Pancreas (tissue), 10 donors: ENCODE data around the gene AAK1. TPM values are rescaled to one million over a fixed set of nuclear protein-coding genes. Genes with fewer than 3 reads are reported as not detected.
"Not testable (repeated sequence)": the region's sequence is repeated elsewhere in the genome, so short reads cannot be mapped to it uniquely, and the experiment has no call there.

Experiments
- ATAC-seq, 4 donors: fragments of 200-7000 bp; cut with Tn5 transposase; one replicate each; pipeline versions ENCODE4 v1.8.0 to v1.9.1; 2020; ENCODE audit warnings: mild to moderate bottlenecking in 4 of 4, moderate library complexity in 4 of 4
- DNase-seq, 6 donors: peaks; one replicate each; pipeline ENCODE4 v3.0.0-alpha.2; 2020
- FAIRE-seq: peaks from 2 replicates; lab custom pipeline; 2012; peaks lifted over from hg19 to GRCh38; lab: Jason Lieb, UNC
- H3K27ac ChIP-seq, 4 donors: fragments of 200-600 bp; sonication (generic); 1 replicate in 3 of 4; 2 replicates in 1 of 4; pipeline versions ENCODE4 v1.5.0 to v1.8.0; 2020
- H3K27me3 ChIP-seq, 4 donors: fragments of 200-600 bp; one replicate each; pipeline ENCODE4 v1.8.0; 2021
- H3K36me3 ChIP-seq, 3 donors: fragments of 200-600 bp; sonication (generic) in 1 of 3; one replicate each; pipeline versions ENCODE4 v1.5.0 to v1.8.0; 2020 to 2021
- H3K4me1 ChIP-seq, 3 donors: fragments of 200-600 bp; one replicate each; pipeline ENCODE4 v1.8.0; 2021
- H3K4me3 ChIP-seq, 4 donors: fragments of 200-600 bp; sonication (generic) in 2 of 4; one replicate each; pipeline versions ENCODE4 v1.5.0 to v1.8.0; 2020 to 2021
- H3K9me3 ChIP-seq, 4 donors: fragments of 200-600 bp; one replicate each; pipeline ENCODE4 v1.8.0; 2021
- WGBS, 2 donors: extraction: QIAGEN DNeasy Blood & Tissue Kit; methylation state at CpG; one replicate each; pipeline ENCODE4 v1.1.7; 2013; 5-methylcytosine and 5-hydroxymethylcytosine counted together
- intact Hi-C, 3 donors: fragments of 100-400 bp; cut with DNase I; formaldehyde crosslinking; loops; one replicate each; pipeline versions ENCODE4 v1.11.1 to v1.14.2; 2022
- polyA plus RNA-seq, 2 donors: library from polyadenylated mRNA; stranded (reverse); fragments of 200-250 nt; gene quantifications; one replicate each; pipeline ENCODE4 v1.2.3, GENCODE V29; 2013
- total RNA-seq, 6 donors: library from RNA; stranded (reverse); fragmentation: NEBNext Ultra II Directional in 4 of 6; extraction: Animal tissue kit (Norgen Biotek cat#: 25700) in 4 of 6; gene quantifications; one replicate each; pipeline versions ENCODE4 v1.2.1 to v1.2.4, GENCODE V29; 2021 to 2023
- TF ChIP-seq, protein P1 (sequence below), 4 donors: fragments of 200-600 bp; sonication (generic) in 3 of 4; IDR thresholded peaks; one replicate each; pipeline versions ENCODE4 v1.5.0 to v1.8.0; 2021; ENCODE audit warnings: antibody characterized with exemption in 4 of 4
- donor health status: healthy with polysubstance abuse.
- donor health status: DM: no; HTN: no; CAD: no; lungs with moderate emphysema.
- donor health status: DM: no; HTN: no; CAD: no.
- donor health status: control.
- donor health status: control.
- donor health status: Bipolar disorder and iron deficiency.
- donor health status: DM: yes; HTN: yes; CAD: no.
- donor health status: DM: no; HTN: no; CAD: no.
- donor health status: DM: no; HTN: no; CAD: no.
- donor health status: DM: yes; HTN: yes; CAD: no.

The AAK1 gene
- total and polyA plus RNA-seq, 8 donors, result 20.6 to 45.1 (median 32.5) TPM

DNA sequence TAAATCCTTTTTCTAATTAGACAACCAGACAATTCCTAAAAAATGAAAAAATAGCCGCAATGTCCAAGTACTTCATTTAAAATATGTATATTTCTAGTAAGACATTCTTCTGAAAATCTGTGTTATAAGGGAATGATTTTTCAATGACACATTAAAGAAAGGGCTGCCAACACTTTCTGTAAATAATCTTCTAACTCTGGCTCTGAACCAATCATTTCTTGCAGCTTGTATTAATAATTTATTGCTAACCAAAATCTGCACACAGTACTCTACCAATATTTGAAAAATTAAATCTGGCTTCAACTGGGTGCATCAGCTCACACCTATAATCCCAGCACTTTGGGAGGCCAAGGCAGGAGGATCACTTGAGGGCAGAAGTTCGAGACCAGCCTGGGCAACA is 214.6 kb downstream of the AAK1 start:
- DNase-seq (no peak), FAIRE-seq (no peak), ATAC-seq (peak; percentile 67 to 85 (median 82))
- intact Hi-C loops, result no loop called here
- WGBS, 2 donors, result 47 to 59% methylated on average over 2 of the region's 2 CpGs
- H3K27me3 ChIP-seq, result no peaks in the 10 kb centered on the region
- H3K36me3 ChIP-seq, result peaks cover 0 to 5% (median 0%) of the 10 kb centered on the region in 3 donors
- no peaks in the 10 kb centered on the region for H3K9me3 ChIP-seq
- peak overlapping the region in 2 of 4 donors; percentile 5 to 20 for H3K27ac ChIP-seq
- no peak overlapping the region for H3K4me3 ChIP-seq
- TF ChIP-seq, protein P1, sequence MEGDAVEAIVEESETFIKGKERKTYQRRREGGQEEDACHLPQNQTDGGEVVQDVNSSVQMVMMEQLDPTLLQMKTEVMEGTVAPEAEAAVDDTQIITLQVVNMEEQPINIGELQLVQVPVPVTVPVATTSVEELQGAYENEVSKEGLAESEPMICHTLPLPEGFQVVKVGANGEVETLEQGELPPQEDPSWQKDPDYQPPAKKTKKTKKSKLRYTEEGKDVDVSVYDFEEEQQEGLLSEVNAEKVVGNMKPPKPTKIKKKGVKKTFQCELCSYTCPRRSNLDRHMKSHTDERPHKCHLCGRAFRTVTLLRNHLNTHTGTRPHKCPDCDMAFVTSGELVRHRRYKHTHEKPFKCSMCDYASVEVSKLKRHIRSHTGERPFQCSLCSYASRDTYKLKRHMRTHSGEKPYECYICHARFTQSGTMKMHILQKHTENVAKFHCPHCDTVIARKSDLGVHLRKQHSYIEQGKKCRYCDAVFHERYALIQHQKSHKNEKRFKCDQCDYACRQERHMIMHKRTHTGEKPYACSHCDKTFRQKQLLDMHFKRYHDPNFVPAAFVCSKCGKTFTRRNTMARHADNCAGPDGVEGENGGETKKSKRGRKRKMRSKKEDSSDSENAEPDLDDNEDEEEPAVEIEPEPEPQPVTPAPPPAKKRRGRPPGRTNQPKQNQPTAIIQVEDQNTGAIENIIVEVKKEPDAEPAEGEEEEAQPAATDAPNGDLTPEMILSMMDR (IDR thresholded peaks at IDR 0.05), result no peak
- peaks cover 8 to 18% (median 12%) of the 10 kb centered on the region in 3 donors for H3K4me1 ChIP-seq

GRCh38 chr2:69424419-69424818 is 219.1 kb downstream of the AAK1 start:
- DNase-seq, result no peak
- peaks cover 0 to 5% (median 0%) of the 10 kb centered on the region in 3 donors for H3K36me3 ChIP-seq

GRCh38 chr2:69422198-69422597 is 221.3 kb downstream of the AAK1 start:
- no peak overlapping the region for H3K27ac ChIP-seq
- no peaks in the 10 kb centered on the region for H3K9me3 ChIP-seq
- peaks cover 0 to 20% (median 0%) of the 10 kb centered on the region in 3 donors for H3K36me3 ChIP-seq
- H3K27me3 ChIP-seq, result no peaks in the 10 kb centered on the region
- TF ChIP-seq, protein P1 (IDR thresholded peaks at IDR 0.05), result no peak
- DNase-seq, result no peak
- H3K4me1 ChIP-seq, result no peaks in the 10 kb centered on the region
- FAIRE-seq, result no peak
- ATAC-seq, result peak in 1 of 4 donors; percentile 38
- no peak overlapping the region for H3K4me3 ChIP-seq
- intact Hi-C loops, result no loop called here

More at GRCh38 chr2:69424419-69424818, 219.1 kb downstream of the AAK1 start:
- peaks cover 8 to 13% (median 10%) of the 10 kb centered on the region in 3 donors for H3K4me1 ChIP-seq
- intact Hi-C loops, result no loop called here
- FAIRE-seq (no peak), ATAC-seq (no peak)
- WGBS, 2 donors, result 90 to 91% methylated on average over 2 of the region's 2 CpGs
- TF ChIP-seq, protein P1 (IDR thresholded peaks at IDR 0.05), result no peak
- H3K4me3 ChIP-seq, result no peak overlapping the region
- H3K9me3 ChIP-seq, result no peaks in the 10 kb centered on the region
- no peak overlapping the region for H3K27ac ChIP-seq
- H3K27me3 ChIP-seq, result no peaks in the 10 kb centered on the region

DNA sequence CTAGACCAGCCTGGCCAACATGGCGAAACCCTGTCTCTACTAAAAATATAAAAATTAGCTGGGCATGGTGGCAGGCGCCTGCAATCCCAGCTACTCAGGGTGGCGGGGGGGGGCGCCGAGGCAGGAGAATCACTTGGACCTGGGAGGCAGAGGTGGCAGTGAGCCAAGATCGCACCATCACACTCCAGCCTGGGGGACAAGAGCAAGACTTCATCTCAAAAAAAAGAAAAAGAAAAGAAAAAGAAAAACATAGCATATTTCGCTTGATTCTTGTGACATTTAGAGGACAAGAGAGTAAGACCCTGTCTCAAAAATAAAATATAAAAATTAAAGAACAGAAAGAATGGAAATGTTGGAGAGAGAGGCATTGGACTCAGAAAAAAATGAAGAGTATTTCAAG is 224.4 kb downstream of the AAK1 start:
- FAIRE-seq, H3K27me3 ChIP-seq, H3K4me3 ChIP-seq, ATAC-seq, intact Hi-C loops, DNase-seq, H3K4me1 ChIP-seq, H3K27ac ChIP-seq, H3K9me3 ChIP-seq: not testable (repeated sequence)
- H3K36me3 ChIP-seq, result peaks cover 0 to 36% (median 3%) of the 10 kb centered on the region in 3 donors
- WGBS, 2 donors, result 81 to 84% methylated on average over 7 of the region's 7 CpGs

- TF ChIP-seq, protein P1 (IDR thresholded peaks at IDR 0.05), result no peak
- no peaks in the 10 kb centered on the region for H3K4me1 ChIP-seq
- ATAC-seq (no peak), FAIRE-seq (peak; percentile 96), DNase-seq (no peak)
- WGBS, 2 donors, result 60 to 73% methylated on average over 1 of the region's 1 CpG
- no peaks in the 10 kb centered on the region for H3K9me3 ChIP-seq
- H3K4me3 ChIP-seq, result no peak overlapping the region
- H3K27ac ChIP-seq, result no peak overlapping the region
- no peaks in the 10 kb centered on the region for H3K27me3 ChIP-seq
- intact Hi-C loops, result no loop called here
- H3K36me3 ChIP-seq, result peaks cover 2 to 40% (median 3%) of the 10 kb centered on the region in 3 donors
These were observed 227.4 kb downstream of the AAK1 start for GRCh38 chr2:69416147-69416546.

Other genes starting within 250 kb of the AAK1 start
- gene NFU1, start 206.3 kb downstream of the AAK1 start, total RNA-seq, result 10 to 100 TPM; 16.0 to 20.4 (median 18.4) TPM
- 10 to 100 TPM; 32.4 to 40.6 TPM for gene NFU1, start 206.3 kb downstream of the AAK1 start, polyA plus RNA-seq
- 100 to 1,000 TPM; 338 to 762 (median 463) TPM for gene ANXA4, start 98.4 kb upstream of the AAK1 start, total RNA-seq
- 100 to 1,000 TPM; 215 to 540 TPM for gene ANXA4, start 98.4 kb upstream of the AAK1 start, polyA plus RNA-seq
- gene GMCL1, start 185.9 kb upstream of the AAK1 start, total RNA-seq, result 10 to 100 TPM in 2 of 6 donors, 1 to 10 TPM in 4; 9.2 to 15.4 (median 9.4) TPM
- 10 to 100 TPM in 1 of 2 donors, 1 to 10 TPM in 1; 7.6 to 12.9 TPM for gene GMCL1, start 185.9 kb upstream of the AAK1 start, polyA plus RNA-seq